Hepatocyte (in vitro differentiated cells): Measurements from ENCODE around the gene SSBP1. TPM values are rescaled to one million over a fixed set of nuclear protein-coding genes. Genes with fewer than 3 reads are reported as not detected.

Experiments used
- DNase-seq: peaks from one replicate; pipeline ENCODE4 v3.0.0-alpha.2; 2016; ENCODE audit warnings: low spot score
- H2AFZ ChIP-seq: fragments of 200-600 bp; sonication (generic); 2 replicates; pipeline ENCODE4 v1.6.0; 2016; ENCODE audit warnings: antibody characterized with exemption, mild to moderate bottlenecking
- H3K27ac ChIP-seq: fragments of 200-600 bp; sonication (generic); 2 replicates; pipeline ENCODE4 v1.5.1; 2016; ENCODE audit warnings: mild to moderate bottlenecking
- H3K27me3 ChIP-seq: fragments of 200-600 bp; sonication (generic); 2 replicates; pipeline ENCODE4 v1.6.1; 2016
- H3K36me3 ChIP-seq: fragments of 200-600 bp; sonication (generic); replicated peaks from 2 replicates; pipeline ENCODE4 v1.5.1; 2016; ENCODE audit warnings: low read depth; ENCODE audit not compliant: insufficient read depth
- H3K4me1 ChIP-seq: fragments of 200-600 bp; sonication (generic); 2 replicates; pipeline ENCODE4 v1.5.1; 2016; ENCODE audit warnings: mild to moderate bottlenecking, moderate library complexity; ENCODE audit not compliant: insufficient read depth
- H3K4me2 ChIP-seq: fragments of 200-600 bp; sonication (generic); 2 replicates; pipeline ENCODE4 v1.6.0; 2016
- H3K4me3 ChIP-seq: fragments of 200-600 bp; sonication (generic); 2 replicates; pipeline ENCODE4 v1.5.1; 2016; ENCODE audit warnings: mild to moderate bottlenecking
- H3K79me2 ChIP-seq: fragments of 200-600 bp; sonication (generic); 2 replicates; pipeline ENCODE4 v1.6.0; 2017; ENCODE audit warnings: mild to moderate bottlenecking
- H3K9me2 ChIP-seq: fragments of 200-600 bp; sonication (generic); replicated peaks from 2 replicates; pipeline ENCODE4 v1.6.0; 2017; ENCODE audit warnings: mild to moderate bottlenecking; ENCODE audit not compliant: insufficient read depth
- H3K9me3 ChIP-seq: fragments of 200-600 bp; sonication (generic); 2 replicates; pipeline ENCODE4 v1.5.1; 2016; ENCODE audit warnings: low read depth, mild to moderate bottlenecking
- H4K20me1 ChIP-seq: fragments of 200-600 bp; sonication (generic); 2 replicates; pipeline ENCODE4 v1.6.0; 2016; ENCODE audit warnings: mild to moderate bottlenecking; ENCODE audit not compliant: insufficient read depth, poor library complexity, severe bottlenecking
- CTCF ChIP-seq: fragments of 200-600 bp; sonication (generic); IDR thresholded peaks from 2 replicates; pipeline ENCODE4 v1.5.1; 2016; ENCODE audit warnings: antibody characterized with exemption, mild to moderate bottlenecking; ENCODE audit not compliant: poor library complexity
- EZH2 ChIP-seq: fragments of 200-600 bp; sonication (generic); IDR thresholded peaks from 2 replicates; pipeline ENCODE4 v1.6.1; 2016; ENCODE audit warnings: antibody characterized with exemption, mild to moderate bottlenecking, borderline replicate concordance
- EZH2phosphoT487 ChIP-seq: fragments of 200-600 bp; sonication (generic); IDR thresholded peaks from one replicate; pipeline ENCODE4 v1.6.1; 2018; ENCODE audit warnings: antibody characterized with exemption, mild to moderate bottlenecking, low read depth, moderate library complexity; ENCODE audit not compliant: unreplicated experiment, severe bottlenecking
- WGBS: methylation state at CpG from one replicate; pipeline ENCODE4 v1.1.6; 2016; ENCODE audit warnings: low lambda C conversion rate; ENCODE audit errors: missing lambda C conversion rate; 5-methylcytosine and 5-hydroxymethylcytosine counted together
- polyA plus RNA-seq: library from polyadenylated mRNA; unstranded; fragments of >200 nt; fragmentation: Nextera tagmentation; extraction: Ambion mirVana; gene quantifications from 2 replicates; pipeline ENCODE4 v1.2.1, GENCODE V29; 2016
- total RNA-seq: library from RNA; depleted of rRNA; stranded (reverse); fragments of >200 nt; gene quantifications from 2 replicates; pipeline ENCODE4 v1.2.3, GENCODE V29; 2014

The SSBP1 gene
- total and polyA plus RNA-seq, 2 experiments from 2014 or later, result 186 to 212 TPM

GRCh38 chr7:141729020-141729419 is 9.1 kb upstream of the SSBP1 start:
- TF ChIP-seq EZH2phosphoT487, result no peak
- TF ChIP-seq CTCF, result no peak
- no peak for TF ChIP-seq EZH2
- Histone ChIP-seq H3K36me3 (no peaks in the 10 kb centered on the region), H3K9me2 (no peaks in the 10 kb centered on the region), H2AFZ (no peak overlapping the region), H3K4me3 (no peak overlapping the region), H3K27me3 (no peaks in the 10 kb centered on the region), H3K27ac (no peak overlapping the region), H3K4me1 (no peaks in the 10 kb centered on the region), H3K4me2 (no peak overlapping the region), H3K79me2 (no peaks in the 10 kb centered on the region), H3K9me3 (no peaks in the 10 kb centered on the region), H4K20me1 (no peaks in the 10 kb centered on the region)
- WGBS, result 78% methylated on average over 1 of the region's 1 CpG
- DNase-seq, result no peak

GRCh38 chr7:141731476-141732149 is 6.5 kb upstream of the SSBP1 start:
- WGBS, result 85% methylated on average over 15 of the region's 24 CpGs
- Histone ChIP-seq H3K4me3 (no peak overlapping the region), H3K9me2 (no peaks in the 10 kb centered on the region), H3K27me3 (no peaks in the 10 kb centered on the region), H3K27ac (no peak overlapping the region), H2AFZ (no peak overlapping the region), H3K4me2 (no peak overlapping the region), H4K20me1 (no peaks in the 10 kb centered on the region), H3K4me1 (no peaks in the 10 kb centered on the region), H3K9me3 (no peaks in the 10 kb centered on the region), H3K36me3 (no peaks in the 10 kb centered on the region), H3K79me2 (no peaks in the 10 kb centered on the region)
- TF ChIP-seq CTCF, result no peak
- TF ChIP-seq EZH2phosphoT487, result no peak
- TF ChIP-seq EZH2, result no peak
- DNase-seq, result no peak

GRCh38 chr7:141737118-141737835 is 881 bp upstream of the SSBP1 start:
- 76% methylated on average over 10 of the region's 11 CpGs for WGBS
- H3K9me2 ChIP-seq, result no peaks in the 10 kb centered on the region
- H4K20me1 ChIP-seq, result no peaks in the 10 kb centered on the region
- H3K36me3 ChIP-seq, result no peaks in the 10 kb centered on the region
- peak overlapping the region; percentile 39 for H3K4me3 ChIP-seq
- peak; percentile 34 for DNase-seq
- H3K27ac ChIP-seq, result peak overlapping the region; percentile 82
- H3K27me3 ChIP-seq, result no peaks in the 10 kb centered on the region
- TF ChIP-seq EZH2 (no peak), CTCF (no peak), EZH2phosphoT487 (no peak)
- peaks cover 32% of the 10 kb centered on the region for H3K79me2 ChIP-seq
- H3K4me1 ChIP-seq, result peaks cover 8% of the 10 kb centered on the region
- H3K4me2 ChIP-seq, result peak overlapping the region; percentile 77
- H2AFZ ChIP-seq, result peak overlapping the region; percentile 84
- no peaks in the 10 kb centered on the region for H3K9me3 ChIP-seq
